Measurements from ENCODE around the gene ERC1.

ERC1 gene

GRCh38 chr12:1533205-1533601 lies 542.2 kb downstream of the ERC1 start (continued):
- TF ChIP-seq ZBTB44 (tag by site-specific recombination; IDR thresholded peaks at IDR 0.05) (no peak), ZNF776 (tag by site-specific recombination; IDR thresholded peaks at IDR 0.05; ENCODE audit: borderline replicate concordance) (no peak), ZNF214 (tag by site-specific recombination; IDR thresholded peaks at IDR 0.05; ENCODE audit: borderline replicate concordance) (no peak), ZFP3 (tag by site-specific recombination; IDR thresholded peaks at IDR 0.05; ENCODE audit: low read depth) (no peak), BCL11B (tag by site-specific recombination; IDR thresholded peaks at IDR 0.05; ENCODE audit: low read depth) (no peak), GLIS1 (tag by site-specific recombination; IDR thresholded peaks at IDR 0.05) (no peak), ZNF426 (tag by site-specific recombination; IDR thresholded peaks at IDR 0.05) (no peak), ZNF843 (tag by site-specific recombination; IDR thresholded peaks at IDR 0.05) (no peak), ZNF600 (tag by site-specific recombination; IDR thresholded peaks at IDR 0.05) (no peak)

GRCh38 chr12:1533602-1534304 lies 542.7 kb downstream of the ERC1 start:
- Histone ChIP-seq H3K4me1 (ENCODE audit: control insufficient read depth, insufficient read depth, low read length) (peaks cover 15% of the 10 kb centered on the region), H3K36me3 (ENCODE audit: control insufficient read depth in 2 of 2, insufficient read depth in 1 of 2, low read length in 2 of 2) (peaks cover 0 to 4% of the 10 kb centered on the region in 2 experiments; a peak in 1 of 3 replicates), H3K27ac (ENCODE audit: extremely low read depth, low read depth, low read length) (no peak overlapping the region), H3K9me3 (ENCODE audit: control insufficient read depth, insufficient read depth, low read depth, low read length) (no peaks in the 10 kb centered on the region), H3K4me3 (ENCODE audit: low read depth, low read length) (no peak overlapping the region)
- TF ChIP-seq ZNF211 (tag by site-specific recombination; IDR thresholded peaks at IDR 0.05; ENCODE audit: low read depth) (no peak), ZNF114 (tag by site-specific recombination; IDR thresholded peaks at IDR 0.05) (no peak), ZNF561 (tag by site-specific recombination; IDR thresholded peaks at IDR 0.05; ENCODE audit: borderline replicate concordance) (no peak), ZIC2 (tag by site-specific recombination; IDR thresholded peaks at IDR 0.05) (peak; percentile 59), PATZ1 (tag by site-specific recombination; IDR thresholded peaks at IDR 0.05) (no peak), ZNF202 (tag by site-specific recombination; IDR thresholded peaks at IDR 0.05; ENCODE audit: borderline replicate concordance) (no peak), KLF1 (tag by site-specific recombination; IDR thresholded peaks at IDR 0.05) (no peak), ZNF704 (tag by site-specific recombination; IDR thresholded peaks at IDR 0.05) (no peak), ZNF391 (tag by site-specific recombination; IDR thresholded peaks at IDR 0.05; ENCODE audit: borderline replicate concordance, low read depth) (no peak), HOXC10 (CRISPR knock-in tag; IDR thresholded peaks at IDR 0.05) (no peak), ZNF837 (tag by site-specific recombination; IDR thresholded peaks at IDR 0.05) (no peak), OSR2 (tag by site-specific recombination; IDR thresholded peaks at IDR 0.05) (peak; percentile 74), ZNF654 (tag by site-specific recombination; IDR thresholded peaks at IDR 0.05; ENCODE audit: low read depth) (no peak), ZNF416 (tag by site-specific recombination; IDR thresholded peaks at IDR 0.05) (no peak), ZNF423 (tag by site-specific recombination; IDR thresholded peaks at IDR 0.05) (no peak), ZNF791 (tag by site-specific recombination; IDR thresholded peaks at IDR 0.05) (no peak)
- ChIA-PET CTCF (interaction anchor here (1.1 kb wide), 1 partner anchor 26 kb away, joined by 3 read pairs; no protein-coding TSS in a partner anchor), POLR2A (no interaction called here)
